Temporal lobe (tissue), 1 donor: ENCODE data around the gene GAB2. TPM values are rescaled to one million over a fixed set of nuclear protein-coding genes. Genes with fewer than 3 reads are reported as not detected.

Experiments used
- total RNA-seq: library from RNA; depleted of rRNA; stranded (reverse); fragments of >200 nt; gene quantifications from one replicate; pipeline ENCODE4 v1.2.3, GENCODE V29; 2014

GAB2 gene
- total RNA-seq, 1 donor from 2014 or later = 19.9 TPM

Other genes with a start within 250 kb of the GAB2 start
- gene KCTD21, start 229.2 kb downstream of the GAB2 start, total RNA-seq = 7.4 TPM
- gene USP35, start 228.9 kb downstream of the GAB2 start, total RNA-seq = 10.6 TPM
- 23.4 TPM for gene NARS2, start 157.0 kb upstream of the GAB2 start, total RNA-seq